GM23338 (cell line): ENCODE data around the gene TRIM63. TPM values are rescaled to one million over a fixed set of nuclear protein-coding genes. Genes with fewer than 3 reads are reported as not detected.

Experiments
- ATAC-seq: fragments of 200-7000 bp; cut with Tn5 transposase; 3 replicates; pipeline ENCODE4 v1.9.1; 2020
- DNase-seq: peaks from one replicate; pipeline ENCODE4 v3.0.0-alpha.2; 2015; ENCODE audit warnings: low spot score
- H2AFZ ChIP-seq: fragments of 200-600 bp; sonication (generic); 2 replicates; pipeline ENCODE4 v1.8.0; 2016; ENCODE audit warnings: antibody characterized with exemption, mild to moderate bottlenecking, moderate library complexity
- H3F3A ChIP-seq: fragments of 200-600 bp; sonication (generic); replicated peaks from 2 replicates; pipeline ENCODE4 v1.8.0; 2017; ENCODE audit warnings: antibody characterized with exemption, mixed run types, low read depth
- H3K27ac ChIP-seq: fragments of 200-600 bp; sonication (generic); 2 replicates; pipeline ENCODE4 v1.6.1; 2016; ENCODE audit warnings: low read depth
- H3K27me3 ChIP-seq: fragments of 200-600 bp; sonication (generic); 2 replicates; pipeline ENCODE4 v1.8.0; 2016; ENCODE audit warnings: mild to moderate bottlenecking, mixed run types, moderate library complexity; ENCODE audit not compliant: insufficient read depth
- H3K36me3 ChIP-seq: fragments of 200-600 bp; sonication (generic); 2 replicates; pipeline ENCODE4 v1.8.0; 2016; ENCODE audit warnings: mild to moderate bottlenecking; ENCODE audit not compliant: insufficient read depth
- H3K4me1 ChIP-seq: fragments of 200-600 bp; sonication (generic); 2 replicates; pipeline ENCODE4 v1.8.0; 2016; ENCODE audit warnings: mild to moderate bottlenecking, moderate library complexity; ENCODE audit not compliant: insufficient read depth
- H3K4me2 ChIP-seq: fragments of 200-600 bp; sonication (generic); 2 replicates; pipeline ENCODE4 v1.7.1; 2017; ENCODE audit warnings: mixed run types
- H3K4me3 ChIP-seq: fragments of 200-600 bp; sonication (generic); 2 replicates; pipeline ENCODE4 v1.6.1; 2016; ENCODE audit warnings: mixed run types
- H3K79me2 ChIP-seq: fragments of 200-600 bp; sonication (generic); replicated peaks from 2 replicates; pipeline ENCODE4 v1.8.0; 2017; ENCODE audit warnings: mild to moderate bottlenecking; ENCODE audit not compliant: insufficient read depth
- H3K9me2 ChIP-seq: fragments of 200-600 bp; sonication (generic); 2 replicates; pipeline ENCODE4 v1.8.0; 2017; ENCODE audit not compliant: insufficient read depth
- H4K20me1 ChIP-seq: fragments of 200-600 bp; sonication (generic); replicated peaks from 2 replicates; pipeline ENCODE4 v1.8.0; 2017; ENCODE audit warnings: mild to moderate bottlenecking; ENCODE audit not compliant: insufficient read depth
- H3K27ac Mint-ChIP-seq: 2 replicates; pipeline ENCODE4 v1.8.0; 2020; ENCODE audit warnings: inconsistent platforms, mild to moderate bottlenecking, moderate library complexity, mixed read lengths
- H3K27me3 Mint-ChIP-seq: 3 replicates; pipeline ENCODE4 v1.8.0; 2022; ENCODE audit warnings: low read depth, mild to moderate bottlenecking, moderate library complexity, mixed read lengths, inconsistent platforms; ENCODE audit not compliant: insufficient read depth, poor library complexity
- H3K36me3 Mint-ChIP-seq: 3 replicates; pipeline ENCODE4 v1.8.0; 2021; ENCODE audit warnings: low read depth, mild to moderate bottlenecking, inconsistent platforms, moderate library complexity, mixed read lengths
- H3K4me1 Mint-ChIP-seq: 3 replicates; pipeline ENCODE4 v1.8.0; 2020; ENCODE audit warnings: mild to moderate bottlenecking, inconsistent platforms, mixed read lengths
- H3K4me3 Mint-ChIP-seq: 3 replicates; pipeline ENCODE4 v1.8.0; 2021; ENCODE audit warnings: moderate library complexity, mild to moderate bottlenecking, inconsistent platforms, mixed read lengths
- H3K9me3 Mint-ChIP-seq: 3 replicates; pipeline ENCODE4 v1.8.0; 2020; ENCODE audit warnings: moderate library complexity, mild to moderate bottlenecking, inconsistent platforms, mixed read lengths
- ETS1 ChIP-seq: IDR thresholded peaks from 2 replicates; pipeline ENCODE4 v1.6.1; 2016; ENCODE audit warnings: antibody characterized with exemption
- POLR2AphosphoS5 ChIP-seq: IDR thresholded peaks from 2 replicates; pipeline ENCODE4 v1.6.1; 2016; ENCODE audit warnings: antibody characterized with exemption, low read depth
- STAT1 ChIP-seq: IDR thresholded peaks from one replicate; pipeline ENCODE4 v1.6.1; 2016; ENCODE audit warnings: antibody characterized with exemption; ENCODE audit not compliant: unreplicated experiment
- ZNF114 ChIP-seq: fragments of 250-450 bp; sonication (Bioruptor Pico); IDR thresholded peaks from 2 replicates; pipeline ENCODE4 v1.5.0; 2020; ENCODE audit warnings: mild to moderate bottlenecking, moderate library complexity
- ZNF462 ChIP-seq: fragments of 250-450 bp; sonication (Bioruptor Pico); IDR thresholded peaks from 2 replicates; pipeline ENCODE4 v1.5.0; 2020; ENCODE audit warnings: mild to moderate bottlenecking, moderate library complexity
- polyA plus RNA-seq: library from polyadenylated mRNA; unstranded; fragments of >200 nt; fragmentation: Nextera tagmentation; extraction: Ambion mirVana; gene quantifications from 2 replicates; pipeline ENCODE4 v1.2.1, GENCODE V29; 2016
- total RNA-seq: library from RNA; depleted of rRNA; stranded (reverse); fragments of >200 nt; shearing (Covaris generic); gene quantifications from 2 replicates; pipeline ENCODE4 v1.2.3, GENCODE V29; 2014

TRIM63 gene
- total and polyA plus RNA-seq, 2 experiments from 2014 or later, result 0.17 TPM; not detected in 1

- TF ChIP-seq ZNF462 (no peak), ZNF114 (CRISPR knock-in tag) (no peak), ETS1 (no peak), STAT1 (no peak)
These were observed 23.0 kb downstream of the TRIM63 start (continued) for GRCh38 chr1:26044414-26044813.

GRCh38 chr1:26043765-26044164, 23.7 kb downstream of the TRIM63 start:
- H3K27me3 Mint-ChIP-seq, result peaks cover 57% of the 10 kb centered on the region
- Histone ChIP-seq H3K4me3 (no peak overlapping the region), H2AFZ (no peak overlapping the region), H3K9me2 (no peaks in the 10 kb centered on the region), H3F3A (no peaks in the 10 kb centered on the region), H3K4me1 (no peaks in the 10 kb centered on the region), H3K36me3 (no peaks in the 10 kb centered on the region), H3K27ac (no peak overlapping the region), H3K27me3 (peaks cover 70% of the 10 kb centered on the region), H3K79me2 (no peaks in the 10 kb centered on the region), H4K20me1 (0 out of 2 replicates have a peak, but pooled peaks cover 4% of the 10 kb centered on the region), H3K4me2 (no peak overlapping the region)
- peaks cover 5% of the 10 kb centered on the region; the same call in 2 of the 3 replicates for H3K4me1 Mint-ChIP-seq
- H3K36me3 Mint-ChIP-seq, result no peaks in the 10 kb centered on the region
- H3K27ac Mint-ChIP-seq, result no peak overlapping the region
- no peak for DNase-seq
- H3K9me3 Mint-ChIP-seq, result no peaks in the 10 kb centered on the region
- ATAC-seq, result no peak
- H3K4me3 Mint-ChIP-seq, result no peak overlapping the region
- no peak for TF ChIP-seq ZNF462
- TF ChIP-seq POLR2AphosphoS5, result no peak
